HG02642 (cell line): ENCODE results near the gene FAM177A1.

ENCODE experiments used
- ATAC-seq: cut with Tn5 transposase; IDR thresholded peaks from one replicate; pipeline ENCODE4 v1.9.1; 2021; ENCODE audit warnings: mild to moderate bottlenecking; ENCODE audit not compliant: unreplicated experiment, poor library complexity

FAM177A1 gene

GRCh38 chr14:35121887-35122695 lies 76.0 kb downstream of the FAM177A1 start, which contains the start of the genes PPP2R3C and PRORP:
Gene PPP2R3C (minus strand): TSS chr14:35121990. CDS start chr14:35121959, 31 bp downstream.
Gene PRORP (plus strand): TSS chr14:35122552. CDS start chr14:35123246, 694 bp downstream.
- ATAC-seq, result peak; percentile 86

GRCh38 chr14:35122696-35123387 lies 76.8 kb downstream of the FAM177A1 start:
- ATAC-seq, result no peak

GRCh38 chr14:35123388-35123703 lies 77.3 kb downstream of the FAM177A1 start:
- ATAC-seq, result no peak

- ATAC-seq, result no peak
Measured at GRCh38 chr14:35124127-35124526, 78.1 kb downstream of the FAM177A1 start.
